A673 (cell line): ENCODE measurements around the gene CMIP. TPM values are rescaled to one million over a fixed set of nuclear protein-coding genes. Genes with fewer than 3 reads are reported as not detected.

Experiments used
- BruUV-seq: library from RNA; stranded (reverse); fragments of 400-500 nt; replicated peaks from 2 replicates; lab custom pipeline; 2021; lab: Mats Ljungman, UMichigan
- CTCF ChIA-PET: fragments of 300-600 bp; sonication (Branson Sonifier 250); formaldehyde crosslinking; loops from one replicate; lab custom pipeline; 2022; ENCODE audit warnings: antibody characterized with exemption; lab: Charles Lee
- POLR2A ChIA-PET: fragments of 300-600 bp; sonication (Branson Sonifier 250); formaldehyde crosslinking; loops from one replicate; lab custom pipeline; 2022; ENCODE audit warnings: antibody characterized with exemption; ENCODE audit not compliant: low non-redundant PET; lab: Charles Lee
- DNase-seq: peaks from one replicate; pipeline ENCODE4 v3.0.0-alpha.2; 2015; ENCODE audit warnings: low spot score
- H3K27ac ChIP-seq: fragments of 200-600 bp; sonication (generic); 2 replicates; pipeline ENCODE4 v1.5.1; 2016; ENCODE audit warnings: mixed run types, low read depth, mild to moderate bottlenecking, mixed read lengths, antibody characterized with exemption, low read length; ENCODE audit not compliant: poor library complexity, severe bottlenecking
- H3K27me3 ChIP-seq: fragments of 200-600 bp; sonication (generic); replicated peaks from 2 replicates; pipeline ENCODE4 v1.6.1; 2017; ENCODE audit warnings: mixed run types, low read depth, mild to moderate bottlenecking, mixed read lengths, antibody characterized with exemption, low read length; ENCODE audit not compliant: insufficient read depth, poor library complexity
- H3K36me3 ChIP-seq: fragments of 200-600 bp; sonication (generic); 2 replicates; pipeline ENCODE4 v1.6.1; 2016; ENCODE audit warnings: mixed run types, mild to moderate bottlenecking, mixed read lengths, antibody characterized with exemption, low read length; ENCODE audit not compliant: insufficient read depth, poor library complexity, severe bottlenecking
- H3K4me1 ChIP-seq: fragments of 200-600 bp; sonication (generic); 2 replicates; pipeline ENCODE4 v1.6.1; 2017; ENCODE audit warnings: mixed run types, mild to moderate bottlenecking, mixed read lengths, antibody characterized with exemption, low read length; ENCODE audit not compliant: insufficient read depth, poor library complexity, severe bottlenecking
- H3K4me3 ChIP-seq: fragments of 200-600 bp; sonication (generic); 2 replicates; pipeline ENCODE4 v1.5.1; 2016; ENCODE audit warnings: low read depth, mixed run types, mild to moderate bottlenecking, mixed read lengths, low read length; ENCODE audit not compliant: poor library complexity, severe bottlenecking
- H3K9me3 ChIP-seq: fragments of 200-600 bp; sonication (generic); 2 replicates; pipeline ENCODE4 v1.6.1; 2016; ENCODE audit warnings: mixed run types, low read depth, mild to moderate bottlenecking, mixed read lengths, antibody characterized with exemption, low read length; ENCODE audit not compliant: poor library complexity, severe bottlenecking
- EZH2 ChIP-seq: fragments of 200-600 bp; sonication (generic); IDR thresholded peaks from 2 replicates; pipeline ENCODE4 v1.6.1; 2017; ENCODE audit warnings: borderline replicate concordance, low read depth, mild to moderate bottlenecking, mixed read lengths, antibody characterized with exemption, low read length; ENCODE audit not compliant: poor library complexity, severe bottlenecking
- intact Hi-C: fragments of 100-400 bp; cut with micrococcal nuclease; formaldehyde crosslinking; loops from one replicate; pipeline ENCODE4 v1.10.0; 2022; ENCODE audit not compliant: unreplicated experiment
- total RNA-seq: library from RNA; stranded (reverse); gene quantifications from 2 replicates; pipeline ENCODE4 v1.2.3, GENCODE V29; 2021
- TF ChIP-seq, protein P1 (sequence below): fragments of 300-800, 200-600 bp; sonication (generic); conservative IDR thresholded peaks from 2 replicates; pipeline ENCODE4 v1.5.1; 2017; ENCODE audit warnings: low read depth, mild to moderate bottlenecking, antibody characterized with exemption, low read length, moderate library complexity, mixed read lengths

The CMIP gene
- total RNA-seq, 1 experiment from 2014 or later: 25.5 TPM

- Histone ChIP-seq H3K27ac (no peak overlapping the region), H3K27me3 (no peaks in the 10 kb centered on the region), H3K9me3 (no peaks in the 10 kb centered on the region), H3K4me3 (no peak overlapping the region), H3K36me3 (no peaks in the 10 kb centered on the region), H3K4me1 (no peaks in the 10 kb centered on the region)
- TF ChIP-seq, protein P1, sequence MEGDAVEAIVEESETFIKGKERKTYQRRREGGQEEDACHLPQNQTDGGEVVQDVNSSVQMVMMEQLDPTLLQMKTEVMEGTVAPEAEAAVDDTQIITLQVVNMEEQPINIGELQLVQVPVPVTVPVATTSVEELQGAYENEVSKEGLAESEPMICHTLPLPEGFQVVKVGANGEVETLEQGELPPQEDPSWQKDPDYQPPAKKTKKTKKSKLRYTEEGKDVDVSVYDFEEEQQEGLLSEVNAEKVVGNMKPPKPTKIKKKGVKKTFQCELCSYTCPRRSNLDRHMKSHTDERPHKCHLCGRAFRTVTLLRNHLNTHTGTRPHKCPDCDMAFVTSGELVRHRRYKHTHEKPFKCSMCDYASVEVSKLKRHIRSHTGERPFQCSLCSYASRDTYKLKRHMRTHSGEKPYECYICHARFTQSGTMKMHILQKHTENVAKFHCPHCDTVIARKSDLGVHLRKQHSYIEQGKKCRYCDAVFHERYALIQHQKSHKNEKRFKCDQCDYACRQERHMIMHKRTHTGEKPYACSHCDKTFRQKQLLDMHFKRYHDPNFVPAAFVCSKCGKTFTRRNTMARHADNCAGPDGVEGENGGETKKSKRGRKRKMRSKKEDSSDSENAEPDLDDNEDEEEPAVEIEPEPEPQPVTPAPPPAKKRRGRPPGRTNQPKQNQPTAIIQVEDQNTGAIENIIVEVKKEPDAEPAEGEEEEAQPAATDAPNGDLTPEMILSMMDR: no peak
- no peak for TF ChIP-seq EZH2
- BruUV-seq: no TSS peak
- DNase-seq: no peak
- POLR2A ChIA-PET: no interaction called here
- intact Hi-C loops: no loop called here
- CTCF ChIA-PET: no interaction called here
Measured at GRCh38 chr16:81467815-81468214, 23.2 kb downstream of the CMIP start.

DNA sequence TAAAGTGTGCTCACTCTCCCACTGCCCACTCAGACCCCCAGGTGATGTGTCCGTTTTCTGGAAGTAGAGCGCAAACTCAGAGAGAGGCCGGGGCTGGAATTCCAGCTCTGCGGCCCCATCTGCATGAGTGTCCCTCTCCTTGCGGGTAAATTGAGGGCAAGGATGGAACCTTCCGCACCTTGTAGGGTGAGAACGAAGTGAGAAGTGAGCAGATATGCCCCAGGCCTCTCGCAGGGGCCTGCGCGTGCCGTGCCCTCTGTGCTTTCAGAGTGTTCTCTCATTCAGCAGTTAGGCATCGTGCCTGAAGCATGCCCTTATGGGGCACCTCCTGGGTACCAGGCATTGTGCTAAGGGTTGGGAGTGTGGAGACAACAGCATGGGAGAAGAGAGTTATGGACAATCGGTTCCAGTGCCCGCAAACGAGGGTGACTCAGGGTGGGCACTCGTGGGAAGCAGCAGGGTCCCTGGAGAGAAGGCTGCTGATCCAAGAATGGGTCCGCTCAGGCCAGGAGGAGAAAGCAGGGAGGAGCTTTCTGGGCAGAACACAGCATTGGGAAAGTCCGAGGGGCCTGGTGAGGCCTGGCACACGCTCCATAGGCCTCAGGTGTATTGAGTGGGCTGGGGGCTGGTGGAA is 23.8 kb downstream of the CMIP start:
- H3K27me3 ChIP-seq: no peaks in the 10 kb centered on the region
- H3K9me3 ChIP-seq: no peaks in the 10 kb centered on the region
- no peak for DNase-seq
- H3K4me1 ChIP-seq: no peaks in the 10 kb centered on the region
- no peak overlapping the region for H3K27ac ChIP-seq
- H3K4me3 ChIP-seq: no peak overlapping the region
- intact Hi-C loops: no loop called here
- CTCF ChIA-PET: no interaction called here
- POLR2A ChIA-PET: no interaction called here
- TF ChIP-seq, protein P1: no peak
- no peak for TF ChIP-seq EZH2
- BruUV-seq: no TSS peak
- no peaks in the 10 kb centered on the region for H3K36me3 ChIP-seq

- Histone ChIP-seq H3K27ac (no peak overlapping the region), H3K4me1 (no peaks in the 10 kb centered on the region), H3K9me3 (no peaks in the 10 kb centered on the region), H3K4me3 (no peak overlapping the region), H3K36me3 (no peaks in the 10 kb centered on the region), H3K27me3 (no peaks in the 10 kb centered on the region)
- POLR2A ChIA-PET: no interaction called here
- TF ChIP-seq EZH2: no peak
- BruUV-seq: no TSS peak
- intact Hi-C loops: no loop called here
- DNase-seq: no peak
- CTCF ChIA-PET: no interaction called here
Measured at GRCh38 chr16:81469183-81469677, 24.6 kb downstream of the CMIP start.
